K562 (cell line): Measurements from ENCODE around the gene PROM2. TPM values are rescaled to one million over a fixed set of nuclear protein-coding genes. Genes with fewer than 3 reads are reported as not detected.

Source experiments
- ATAC-seq: fragments of 200-7000 bp; cut with Tn5 transposase; 3 replicates; pipeline ENCODE4 v1.9.1; 2020; ENCODE audit warnings: moderate library complexity
- BruUV-seq: library from RNA; stranded (reverse); fragments of 400-500 nt; replicated peaks from 2 replicates; lab custom pipeline; 2021; lab: Mats Ljungman, UMichigan
- CTCF ChIA-PET: fragments of 300-600 bp; formaldehyde crosslinking; extraction: SDS; loops from one replicate; lab custom pipeline; 2021; ENCODE audit warnings: low intra/inter-chr PET ratio; lab: Yijun Ruan, JAX
- POLR2A ChIA-PET: fragments of 300-600, 350-650 bp; sonication (Branson Sonifier 250); formaldehyde crosslinking; extraction: SDS; loops from one replicate; lab custom pipeline; 2021; ENCODE audit warnings: antibody characterized with exemption, inconsistent platforms; lab: Yijun Ruan, JAX
- DNase-seq, 4 experiments: peaks; one replicate each; pipeline versions ENCODE4 v3.0.0 to v3.0.0-alpha.2; 2011 to 2018; ENCODE audit warnings: low spot score in 3 of 4, mixed read lengths in 3 of 4; ENCODE audit errors: extremely low read depth in 1 of 4
- FAIRE-seq: peaks from 2 replicates; lab custom pipeline; 2011; peaks lifted over from hg19 to GRCh38; lab: Jason Lieb, UNC
- H2AFZ ChIP-seq: 2 replicates; pipeline ENCODE4 v1.6.0; 2011; ENCODE audit warnings: low read depth, low read length, control low read depth, inconsistent platforms
- H3K27ac ChIP-seq: fragments of 200-600 bp; 3 replicates; pipeline ENCODE4 v1.8.0; 2011; ENCODE audit warnings: low read depth, mild to moderate bottlenecking, control low read depth, inconsistent platforms, low read length, moderate library complexity, mixed read lengths; ENCODE audit errors: extremely low read depth
- H3K27me3 ChIP-seq, 2 experiments: fragments of 300-600 bp in 1 of 2; 2 replicates in 1 of 2; 3 replicates in 1 of 2; pipeline versions ENCODE4 v1.6.0 to v1.8.0; 2011; ENCODE audit warnings: inconsistent platforms in 2 of 2, low read length in 2 of 2, mild to moderate bottlenecking in 1 of 2, mixed read lengths in 1 of 2, moderate library complexity in 1 of 2; ENCODE audit not compliant: control insufficient read depth in 2 of 2, insufficient read depth in 2 of 2
- H3K36me3 ChIP-seq: fragments of 300-600 bp; 3 replicates; pipeline ENCODE4 v1.8.0; 2011; ENCODE audit warnings: mild to moderate bottlenecking, low read length, inconsistent platforms; ENCODE audit not compliant: control insufficient read depth, insufficient read depth
- H3K4me1 ChIP-seq, 2 experiments: fragments of 200-600 bp in 1 of 2; replicated peaks in 1 of 2; 2 replicates in 1 of 2; 3 replicates in 1 of 2; pipeline versions ENCODE4 v1.5.1 to v1.8.0; 2011; ENCODE audit warnings: inconsistent platforms in 2 of 2, low read length in 2 of 2, mild to moderate bottlenecking in 1 of 2, mixed read lengths in 1 of 2, moderate library complexity in 1 of 2; ENCODE audit not compliant: control insufficient read depth in 2 of 2, insufficient read depth in 2 of 2
- H3K4me2 ChIP-seq: 2 replicates; pipeline ENCODE4 v1.6.1; 2011; ENCODE audit warnings: low read length, control low read depth, inconsistent platforms, mixed read lengths; ENCODE audit not compliant: insufficient read depth
- H3K4me3 ChIP-seq: fragments of 200-600 bp; sonication (generic), shearing (Covaris generic); 2 replicates; pipeline ENCODE4 v1.5.1; 2016; ENCODE audit warnings: control low read depth, inconsistent platforms
- H3K79me2 ChIP-seq: fragments of 200-600 bp; 3 replicates; pipeline ENCODE4 v1.8.0; 2011; ENCODE audit warnings: low read length, inconsistent platforms; ENCODE audit not compliant: control insufficient read depth, insufficient read depth
- H3K9ac ChIP-seq, 2 experiments: 2 replicates each; pipeline versions ENCODE4 v1.6.0 to v1.6.1; 2011; ENCODE audit warnings: low read depth in 2 of 2, low read length in 2 of 2, control low read depth in 1 of 2, inconsistent platforms in 1 of 2, mild to moderate bottlenecking in 1 of 2, mixed read lengths in 1 of 2; ENCODE audit not compliant: insufficient read depth in 1 of 2
- H3K9me1 ChIP-seq: one replicate; pipeline ENCODE4 v1.6.0; 2011; ENCODE audit warnings: inconsistent platforms, mild to moderate bottlenecking, low read length, moderate library complexity; ENCODE audit not compliant: control insufficient read depth, insufficient read depth
- H3K9me3 ChIP-seq: replicated peaks from 2 replicates; pipeline ENCODE4 v1.5.1; 2011; ENCODE audit warnings: low read depth, low read length, inconsistent platforms; ENCODE audit not compliant: control insufficient read depth, insufficient read depth
- H4K20me1 ChIP-seq: replicated peaks from 2 replicates; pipeline ENCODE4 v1.6.1; 2011; ENCODE audit warnings: low read length, inconsistent platforms, mixed read lengths; ENCODE audit not compliant: control insufficient read depth, insufficient read depth
- BACH1 ChIP-seq: fragments of 200-800 bp; sonication (Bioruptor generic); IDR thresholded peaks from 2 replicates; pipeline ENCODE4 v1.6.1; 2016; ENCODE audit warnings: missing genetic modification characterization, missing compliant biosample characterization
- BDP1 ChIP-seq: IDR thresholded peaks from 3 replicates; pipeline ENCODE4 v1.6.1; 2011; ENCODE audit not compliant: insufficient read length, insufficient read depth
- BRD4 ChIP-seq: fragments of 200-600 bp; sonication (generic); IDR thresholded peaks from 2 replicates; pipeline ENCODE4 v1.6.1; 2017; ENCODE audit warnings: inconsistent platforms
- ETS2 ChIP-seq: IDR thresholded peaks from 2 replicates; pipeline ENCODE4 v1.6.1; 2016; ENCODE audit warnings: borderline replicate concordance, missing genetic modification characterization, mild to moderate bottlenecking, moderate library complexity, missing compliant biosample characterization; ENCODE audit not compliant: poor library complexity, severe bottlenecking
- FOSL1 ChIP-seq: fragments of 200-800 bp; sonication (Bioruptor generic); conservative IDR thresholded peaks from 2 replicates; pipeline ENCODE4 v1.6.1; 2016; ENCODE audit warnings: missing genetic modification characterization, missing compliant biosample characterization
- GATAD2A ChIP-seq: fragments of 450-650 bp; IDR thresholded peaks from 2 replicates; pipeline ENCODE4 v1.6.1; 2017
- HBP1 ChIP-seq: fragments of 450-650 bp; formaldehyde crosslinking; IDR thresholded peaks from 2 replicates; pipeline ENCODE4 v1.4.0; 2022; ENCODE audit warnings: missing genetic modification characterization
- MCM3 ChIP-seq: fragments of 450-650 bp; IDR thresholded peaks from 2 replicates; pipeline ENCODE4 v1.6.1; 2016
- MECOM ChIP-seq: fragments of 250-450 bp; sonication (Bioruptor Pico); IDR thresholded peaks from 2 replicates; pipeline ENCODE4 v1.8.0; 2022; ENCODE audit warnings: inconsistent platforms
- NCOA6 ChIP-seq: fragments of 450-650 bp; IDR thresholded peaks from 2 replicates; pipeline ENCODE4 v1.6.1; 2017; ENCODE audit warnings: mild to moderate bottlenecking
- NR3C1 ChIP-seq: sonication (generic); formaldehyde crosslinking; IDR thresholded peaks from 2 replicates; pipeline ENCODE4 v1.8.1; 2022; ENCODE audit warnings: missing genetic modification reagents
- RBM17 ChIP-seq: fragments of 200-400 bp; formaldehyde crosslinking; IDR thresholded peaks from 2 replicates; pipeline ENCODE4 v1.6.1; 2017; ENCODE audit warnings: low read depth, mild to moderate bottlenecking, low read length, borderline replicate concordance
- SMARCA4 ChIP-seq: fragments of 450-650 bp; IDR thresholded peaks from 2 replicates; pipeline ENCODE4 v1.6.1; 2016
- SNIP1 ChIP-seq: fragments of 450-650 bp; IDR thresholded peaks from 2 replicates; pipeline ENCODE4 v1.7.1; 2017; ENCODE audit warnings: low read depth, mild to moderate bottlenecking
- TRIM25 ChIP-seq: fragments of 450-650 bp; IDR thresholded peaks from 2 replicates; pipeline ENCODE4 v1.7.0; 2016; ENCODE audit warnings: borderline replicate concordance
- ZNF668 ChIP-seq: fragments of 250-450 bp; sonication (Bioruptor Pico); IDR thresholded peaks from 2 replicates; pipeline ENCODE4 v1.8.0; 2022; ENCODE audit warnings: mild to moderate bottlenecking, inconsistent platforms
- WGBS: fragments of 100-300 bp; shearing (Covaris generic); methylation state at CpG from one replicate; pipeline ENCODE4 v1.1.6; 2016; ENCODE audit warnings: low coverage, mixed read lengths; ENCODE audit not compliant: insufficient coverage; ENCODE audit errors: missing lambda C conversion rate; 5-methylcytosine and 5-hydroxymethylcytosine counted together
- in situ Hi-C: fragments of 300-500 bp; cut with MboI; formaldehyde crosslinking; loops from 4 replicates; pipeline ENCODE4 v1.15.0; 2018; ENCODE audit warnings: inconsistent platforms, mixed read lengths
- intact Hi-C: fragments of 100-400 bp; cut with micrococcal nuclease; formaldehyde crosslinking; loops from 2 replicates; pipeline ENCODE4 v1.14.2; 2022
- polyA plus RNA-seq, 8 experiments: library from polyadenylated mRNA; depleted of rRNA in 4 of 8; stranded (reverse) in 5 of 8; unstranded in 3 of 8; fragments of >200 nt; fragmentation: Nextera tagmentation in 2 of 8; fragmentation: Illumina TruSeq in 1 of 8; extraction: Ambion mirVana in 2 of 8; extraction: Trizol in 1 of 8; gene quantifications; 2 replicates each; pipeline versions ENCODE4 v1.2.1 to v1.2.3, GENCODE V29; 2011 to 2014; ENCODE audit warnings: inconsistent platforms in 1 of 8, missing spikeins in 1 of 8
- total RNA-seq, 7 experiments: library from RNA; depleted of rRNA in 6 of 7; stranded (reverse); fragments of >200 nt in 6 of 7; fragmentation: Illumina TruSeq in 2 of 7; extraction: Trizol in 2 of 7; gene quantifications; 2 replicates each; pipeline versions ENCODE4 v1.2.1 to v1.2.3, GENCODE V29; 2011 to 2021; ENCODE audit warnings: low replicate concordance in 1 of 7
- TF ChIP-seq, protein P1 (sequence below), 2 experiments: IDR thresholded peaks; 2 replicates each; pipeline ENCODE4 v1.6.1; 2012; ENCODE audit warnings: improper control_type of control experiment in 2 of 2, low read depth in 2 of 2, low read length in 2 of 2, borderline replicate concordance in 1 of 2

Gene PROM2
- total and polyA plus RNA-seq, 9 of the 15 experiments (the other 6 are each of a cell fraction or from before 2014, with no cell fraction given), result not detected

- TF ChIP-seq NR3C1 (no peak), SNIP1 (no peak), GATAD2A (no peak), ETS2 (no peak), NCOA6 (no peak)
These were observed 34.2 kb upstream of the PROM2 start (continued) for GRCh38 chr2:95240091-95240490.

GRCh38 chr2:95240556-95240955 is 33.7 kb upstream of the PROM2 start:
- intact Hi-C loops (no loop called here), in situ Hi-C loops (no loop called here)
- no peak overlapping the region for H3K27ac ChIP-seq
- DNase-seq (no peak), FAIRE-seq (no peak), ATAC-seq (no peak)
- no TSS peak for BruUV-seq
- no peaks in the 10 kb centered on the region for H3K9me1 ChIP-seq
- 2% methylated on average over 5 of the region's 5 CpGs for WGBS
- H2AFZ ChIP-seq, result no peak overlapping the region
- POLR2A ChIA-PET, result no interaction called here
- no peak overlapping the region for H3K9ac ChIP-seq
- no peaks in the 10 kb centered on the region for H3K9me3 ChIP-seq
- H3K79me2 ChIP-seq, result no peaks in the 10 kb centered on the region
- no peaks in the 10 kb centered on the region for H4K20me1 ChIP-seq
- no peaks in the 10 kb centered on the region; a peak in 1 of 5 replicates for H3K27me3 ChIP-seq
- no peaks in the 10 kb centered on the region for H3K36me3 ChIP-seq
- no peak overlapping the region for H3K4me3 ChIP-seq
- no peaks in the 10 kb centered on the region for H3K4me1 ChIP-seq
- CTCF ChIA-PET, result no interaction called here
- no peak overlapping the region for H3K4me2 ChIP-seq
- no peak for TF ChIP-seq BRD4
- TF ChIP-seq FOSL1 (tag), result no peak
- TF ChIP-seq MECOM (CRISPR knock-in tag), result no peak
- TF ChIP-seq TRIM25, result no peak
- no peak for TF ChIP-seq BACH1 (tag)
- no peak for TF ChIP-seq HBP1 (CRISPR knock-in tag)
- TF ChIP-seq BDP1, result no peak
- no peak for TF ChIP-seq SMARCA4
- no peak for TF ChIP-seq RBM17
- TF ChIP-seq, protein P1, sequence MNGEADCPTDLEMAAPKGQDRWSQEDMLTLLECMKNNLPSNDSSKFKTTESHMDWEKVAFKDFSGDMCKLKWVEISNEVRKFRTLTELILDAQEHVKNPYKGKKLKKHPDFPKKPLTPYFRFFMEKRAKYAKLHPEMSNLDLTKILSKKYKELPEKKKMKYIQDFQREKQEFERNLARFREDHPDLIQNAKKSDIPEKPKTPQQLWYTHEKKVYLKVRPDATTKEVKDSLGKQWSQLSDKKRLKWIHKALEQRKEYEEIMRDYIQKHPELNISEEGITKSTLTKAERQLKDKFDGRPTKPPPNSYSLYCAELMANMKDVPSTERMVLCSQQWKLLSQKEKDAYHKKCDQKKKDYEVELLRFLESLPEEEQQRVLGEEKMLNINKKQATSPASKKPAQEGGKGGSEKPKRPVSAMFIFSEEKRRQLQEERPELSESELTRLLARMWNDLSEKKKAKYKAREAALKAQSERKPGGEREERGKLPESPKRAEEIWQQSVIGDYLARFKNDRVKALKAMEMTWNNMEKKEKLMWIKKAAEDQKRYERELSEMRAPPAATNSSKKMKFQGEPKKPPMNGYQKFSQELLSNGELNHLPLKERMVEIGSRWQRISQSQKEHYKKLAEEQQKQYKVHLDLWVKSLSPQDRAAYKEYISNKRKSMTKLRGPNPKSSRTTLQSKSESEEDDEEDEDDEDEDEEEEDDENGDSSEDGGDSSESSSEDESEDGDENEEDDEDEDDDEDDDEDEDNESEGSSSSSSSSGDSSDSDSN (IDR thresholded peaks at IDR 0.05; ENCODE audit: borderline replicate concordance in 1 of 2, low read depth in 2 of 2, low read length in 2 of 2), result no peak
- no peak for TF ChIP-seq MCM3
- no peak for TF ChIP-seq ZNF668
